Fibroblast of pulmonary artery (primary cell): ENCODE data around the gene NPHP4.

Experiments used
- DNase-seq: peaks from one replicate; pipeline ENCODE4 v3.0.0-alpha.2; 2010; ENCODE audit warnings: low read depth
- H3K4me3 ChIP-seq: replicated peaks from 2 replicates; pipeline ENCODE4 v1.5.1; 2011; ENCODE audit warnings: low read depth, mild to moderate bottlenecking, control low read depth, low read length, moderate library complexity
- TF ChIP-seq, protein P1 (sequence below): IDR thresholded peaks from 2 replicates; pipeline ENCODE4 v1.5.1; 2011; ENCODE audit warnings: mild to moderate bottlenecking, control low read depth, low read length, inconsistent platforms; ENCODE audit errors: missing control alignments

Gene NPHP4

GRCh38 chr1:5939271-5940170 lies 52.7 kb downstream of the NPHP4 start:
- TF ChIP-seq, protein P1, sequence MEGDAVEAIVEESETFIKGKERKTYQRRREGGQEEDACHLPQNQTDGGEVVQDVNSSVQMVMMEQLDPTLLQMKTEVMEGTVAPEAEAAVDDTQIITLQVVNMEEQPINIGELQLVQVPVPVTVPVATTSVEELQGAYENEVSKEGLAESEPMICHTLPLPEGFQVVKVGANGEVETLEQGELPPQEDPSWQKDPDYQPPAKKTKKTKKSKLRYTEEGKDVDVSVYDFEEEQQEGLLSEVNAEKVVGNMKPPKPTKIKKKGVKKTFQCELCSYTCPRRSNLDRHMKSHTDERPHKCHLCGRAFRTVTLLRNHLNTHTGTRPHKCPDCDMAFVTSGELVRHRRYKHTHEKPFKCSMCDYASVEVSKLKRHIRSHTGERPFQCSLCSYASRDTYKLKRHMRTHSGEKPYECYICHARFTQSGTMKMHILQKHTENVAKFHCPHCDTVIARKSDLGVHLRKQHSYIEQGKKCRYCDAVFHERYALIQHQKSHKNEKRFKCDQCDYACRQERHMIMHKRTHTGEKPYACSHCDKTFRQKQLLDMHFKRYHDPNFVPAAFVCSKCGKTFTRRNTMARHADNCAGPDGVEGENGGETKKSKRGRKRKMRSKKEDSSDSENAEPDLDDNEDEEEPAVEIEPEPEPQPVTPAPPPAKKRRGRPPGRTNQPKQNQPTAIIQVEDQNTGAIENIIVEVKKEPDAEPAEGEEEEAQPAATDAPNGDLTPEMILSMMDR: no peak
- no peak for DNase-seq
- no peak overlapping the region for H3K4me3 ChIP-seq

- peak; percentile 42 for DNase-seq
- H3K4me3 ChIP-seq: no peak overlapping the region
- TF ChIP-seq, protein P1: no peak
Observed at GRCh38 chr1:5938101-5938646, 54.1 kb downstream of the NPHP4 start.

GRCh38 chr1:5937373-5937857 lies 54.8 kb downstream of the NPHP4 start:
- no peak for DNase-seq
- TF ChIP-seq, protein P1: no peak
- no peak overlapping the region for H3K4me3 ChIP-seq

DNA sequence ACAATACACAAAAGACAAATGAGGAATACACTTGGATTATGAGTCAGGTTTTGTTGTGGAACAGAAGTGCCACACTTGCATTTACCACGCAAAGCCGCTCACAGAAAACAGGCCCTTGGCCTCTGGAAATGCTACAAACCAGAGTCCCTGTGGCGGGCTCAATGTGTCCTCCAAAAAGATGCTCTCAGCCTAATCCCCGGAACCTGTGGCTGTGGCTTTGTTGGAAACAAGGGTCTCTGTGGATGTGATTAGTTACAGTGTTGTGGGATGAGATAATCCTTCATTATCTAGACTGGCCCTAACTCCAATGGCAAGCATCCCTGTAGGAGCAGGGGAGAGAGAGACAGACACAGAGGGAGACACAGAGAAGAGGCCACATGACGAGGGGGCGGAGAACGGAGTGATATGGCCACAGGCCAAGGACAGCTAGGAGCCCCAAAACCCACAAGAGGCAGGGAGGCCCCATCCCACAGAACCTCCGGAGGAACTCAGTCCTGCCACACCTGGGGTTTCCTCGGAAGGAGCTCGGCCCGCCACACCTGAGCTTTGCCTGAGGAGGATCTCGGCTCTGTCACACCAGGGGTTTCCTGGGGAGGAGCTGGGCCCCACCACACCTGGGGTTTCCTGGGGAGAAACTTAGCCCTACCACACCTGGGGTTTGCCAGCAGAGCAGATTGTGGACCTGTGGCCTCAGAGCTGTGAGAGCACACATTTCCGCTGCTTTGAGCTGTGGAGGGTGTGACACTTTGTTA lies 55.4 kb downstream of the NPHP4 start:
- TF ChIP-seq, protein P1: no peak
- no peak overlapping the region for H3K4me3 ChIP-seq
- DNase-seq: no peak

- DNase-seq: no peak
- TF ChIP-seq, protein P1: no peak
- no peak overlapping the region for H3K4me3 ChIP-seq
Observed at GRCh38 chr1:5936126-5936525, 56.1 kb downstream of the NPHP4 start.

GRCh38 chr1:5935026-5935425 lies 57.2 kb downstream of the NPHP4 start:
- no peak for DNase-seq
- H3K4me3 ChIP-seq: no peak overlapping the region
- TF ChIP-seq, protein P1: no peak
